ENCODE measurements around the gene STAP2.
A peak's percentile ranks its signal among the peaks of the same experiment; 100 is the strongest.
"Not testable (repeated sequence)": the region's sequence is repeated elsewhere in the genome, so short reads cannot be mapped to it uniquely, and the experiment has no call there.

Gene STAP2

DNA sequence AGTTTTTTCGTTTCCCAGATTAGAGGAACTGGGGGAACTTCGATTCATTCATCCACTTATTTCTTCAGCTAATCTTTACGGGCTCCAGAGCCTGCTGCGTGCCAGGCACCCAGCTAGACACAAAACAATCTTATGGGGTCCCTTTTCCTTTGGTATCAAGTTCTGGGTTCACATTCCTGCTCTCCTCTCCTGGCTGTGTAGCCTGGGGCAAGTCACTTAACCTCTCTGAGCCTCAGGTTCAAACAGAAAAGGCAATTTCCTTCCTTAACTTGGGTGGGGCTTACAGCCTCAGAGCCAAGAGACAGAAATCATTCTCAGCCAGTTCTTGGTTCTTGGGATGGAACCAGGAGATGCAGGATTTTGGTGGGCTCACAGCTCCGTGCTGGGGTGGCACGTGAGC lies 53.7 kb downstream of the STAP2 start:
- no peak for DNase-seq
- intact Hi-C loops (cut with DNase I): no loop called here

DNA sequence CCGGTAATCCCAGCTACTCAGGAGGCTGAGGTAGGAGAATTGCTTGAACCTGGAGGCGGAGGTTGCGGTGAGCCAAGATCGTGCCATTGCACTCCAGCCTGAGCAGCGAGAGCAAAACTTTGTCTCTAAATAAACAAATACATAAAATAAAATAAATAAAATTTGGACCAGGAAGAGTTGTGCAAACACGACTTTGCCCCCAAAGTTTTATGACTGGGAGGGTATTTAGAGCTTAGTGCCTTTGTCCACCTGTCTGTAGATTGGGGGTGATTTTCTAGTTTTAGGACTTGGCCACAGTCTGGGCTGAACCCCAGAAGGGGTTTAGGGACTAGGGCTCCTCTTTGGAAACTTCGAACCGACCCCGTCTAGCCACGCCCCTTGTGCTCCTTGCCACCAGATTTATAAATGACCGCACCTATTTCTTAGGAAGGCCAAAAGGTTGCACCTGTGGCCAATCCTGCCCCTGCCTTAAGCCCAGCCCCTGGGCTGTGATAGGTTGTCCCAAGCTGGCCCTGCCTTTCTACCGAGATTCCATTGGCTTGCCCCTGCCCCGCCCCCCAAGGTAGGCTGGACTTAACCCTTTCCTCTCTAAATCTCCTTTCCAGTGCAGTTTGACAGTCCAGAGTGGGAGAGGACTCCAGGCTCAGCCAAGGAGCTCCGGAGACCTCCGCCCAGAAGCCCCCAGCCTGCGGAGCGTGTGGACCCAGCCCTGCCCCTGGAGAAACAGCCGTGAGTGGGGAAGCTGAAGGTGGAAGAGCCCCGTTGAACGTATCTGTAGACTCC lies 54.3 kb downstream of the STAP2 start:
- intact Hi-C loops (cut with DNase I): no loop called here
- DNase-seq: no peak

DNA sequence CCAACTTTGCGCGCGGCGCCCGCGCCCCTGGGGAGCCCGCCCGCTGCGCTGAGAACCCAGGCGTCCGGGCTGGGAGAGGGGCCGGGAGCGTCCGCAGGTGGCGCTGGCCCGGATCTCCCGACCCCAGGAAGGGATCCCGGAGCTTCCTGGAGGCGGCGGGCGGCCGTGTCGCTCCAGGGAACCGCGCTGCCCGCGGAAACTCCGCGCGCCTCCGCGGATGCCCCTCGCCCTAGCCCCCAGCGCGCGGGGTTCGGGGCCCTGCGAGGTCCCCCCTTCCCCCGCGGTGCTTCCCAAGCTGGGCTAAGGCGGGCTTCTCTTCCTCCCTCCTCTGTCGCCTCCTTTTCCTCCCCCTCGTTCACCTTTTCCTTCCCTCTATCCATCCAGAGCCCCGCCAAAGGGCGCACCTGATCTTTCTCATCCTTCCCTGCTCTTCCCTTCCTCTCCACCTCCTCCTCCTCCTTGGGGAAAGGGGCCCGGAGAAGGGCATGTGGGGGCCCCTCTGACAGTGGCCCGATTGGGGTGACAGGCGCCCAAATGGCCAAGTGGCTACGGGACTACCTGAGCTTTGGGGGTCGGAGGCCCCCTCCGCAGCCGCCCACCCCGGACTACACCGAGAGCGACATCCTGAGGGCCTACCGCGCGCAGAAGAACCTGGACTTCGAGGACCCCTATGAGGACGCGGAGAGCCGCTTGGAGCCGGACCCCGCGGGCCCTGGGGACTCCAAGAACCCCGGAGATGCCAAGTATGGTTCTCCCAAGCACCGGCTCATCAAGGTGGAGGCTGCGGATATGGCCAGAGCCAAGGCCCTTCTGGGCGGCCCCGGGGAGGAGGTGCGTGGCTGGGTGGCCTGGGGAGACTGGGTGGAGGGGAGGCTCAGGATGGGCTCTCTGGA lies 58.9 kb downstream of the STAP2 start:
- DNase-seq: no peak
- intact Hi-C loops (cut with DNase I): no loop called here

DNA sequence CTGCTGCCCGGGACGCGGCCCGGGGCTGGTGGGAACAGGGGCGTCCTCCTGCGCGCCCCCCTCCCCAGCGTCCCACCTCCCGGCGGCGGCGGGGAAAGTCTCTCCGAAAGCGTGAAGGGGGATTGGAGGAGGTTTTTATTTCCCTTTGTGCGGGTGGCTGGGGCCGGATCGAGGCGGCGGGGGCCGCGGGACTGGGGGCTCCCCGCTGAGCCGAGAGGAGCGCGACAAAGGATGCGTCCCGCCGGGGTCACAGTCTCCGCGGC lies 59.4 kb downstream of the STAP2 start:
- intact Hi-C loops (cut with DNase I): no loop called here
- no peak for DNase-seq

DNA sequence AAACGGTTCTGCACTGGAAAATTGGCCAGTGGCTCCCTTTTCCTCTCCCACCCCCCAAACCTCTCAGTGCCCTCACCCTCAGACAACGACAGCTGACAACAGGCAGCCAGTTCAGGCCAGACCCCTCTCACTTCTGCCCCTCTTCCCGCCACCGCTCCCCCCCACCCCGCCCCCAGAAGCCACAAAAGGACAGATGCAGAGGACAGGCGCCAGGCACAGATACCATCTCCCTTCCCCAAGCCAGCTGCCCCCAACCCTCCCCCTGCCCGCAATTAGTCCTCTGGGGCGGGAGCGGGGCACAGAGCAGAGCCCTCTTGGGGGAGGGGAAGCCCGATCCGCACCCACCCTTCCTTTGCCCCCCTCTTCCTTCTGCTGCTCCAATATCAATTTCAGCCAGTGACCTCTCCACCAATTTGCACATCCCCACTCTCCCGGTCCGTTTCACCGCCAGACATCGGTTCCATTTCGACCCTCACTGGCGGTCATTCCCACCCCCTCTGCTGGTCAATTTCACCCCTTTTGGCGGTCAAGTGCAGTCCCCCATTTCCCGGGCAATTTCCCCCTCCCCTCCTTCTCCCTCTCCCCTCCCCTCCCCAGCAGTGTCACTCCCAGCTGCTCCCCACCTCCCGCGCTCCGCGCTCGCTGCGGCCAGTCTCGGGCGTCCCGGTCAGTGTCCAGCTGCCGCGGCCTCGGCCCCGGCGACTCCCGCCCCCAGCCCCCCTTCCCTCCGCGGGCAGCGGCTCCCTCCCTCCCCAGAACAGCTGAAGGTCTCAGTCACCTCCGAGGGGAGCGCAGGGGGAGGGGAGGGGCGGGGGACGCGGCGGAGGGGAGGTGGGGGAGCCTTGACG lies 60.0 kb downstream of the STAP2 start, which contains the start of gene SHD:
Gene SHD, plus strand, starts transcription at position 848 of the 848 bp plus-strand sequence. CDS start 798 bp downstream, outside the sequence.
- intact Hi-C loops (cut with DNase I): no loop called here
- peak in 1 of 42 donors; percentile 10 for DNase-seq

DNA sequence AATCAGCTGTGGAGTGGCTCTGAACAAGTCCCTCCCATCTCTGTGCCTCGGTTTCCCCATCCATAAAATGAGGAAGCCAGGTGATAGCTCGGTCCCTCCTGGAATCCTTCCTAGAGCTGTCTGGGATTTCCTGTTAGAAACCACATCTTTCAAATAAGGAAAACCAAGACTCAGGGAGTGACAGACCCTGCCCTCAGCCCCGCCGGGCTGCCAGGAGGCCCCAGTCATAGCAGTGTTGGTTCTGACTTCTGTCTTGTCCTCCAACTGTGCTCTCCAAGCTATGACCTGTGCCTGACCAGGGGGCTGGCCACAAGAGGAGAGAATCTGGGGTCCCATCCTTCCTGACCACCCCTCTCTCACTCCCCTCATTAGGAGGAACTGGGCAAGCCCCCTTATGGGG lies 60.6 kb downstream of the STAP2 start:
- no peak for DNase-seq
- intact Hi-C loops (cut with DNase I): no loop called here

DNA sequence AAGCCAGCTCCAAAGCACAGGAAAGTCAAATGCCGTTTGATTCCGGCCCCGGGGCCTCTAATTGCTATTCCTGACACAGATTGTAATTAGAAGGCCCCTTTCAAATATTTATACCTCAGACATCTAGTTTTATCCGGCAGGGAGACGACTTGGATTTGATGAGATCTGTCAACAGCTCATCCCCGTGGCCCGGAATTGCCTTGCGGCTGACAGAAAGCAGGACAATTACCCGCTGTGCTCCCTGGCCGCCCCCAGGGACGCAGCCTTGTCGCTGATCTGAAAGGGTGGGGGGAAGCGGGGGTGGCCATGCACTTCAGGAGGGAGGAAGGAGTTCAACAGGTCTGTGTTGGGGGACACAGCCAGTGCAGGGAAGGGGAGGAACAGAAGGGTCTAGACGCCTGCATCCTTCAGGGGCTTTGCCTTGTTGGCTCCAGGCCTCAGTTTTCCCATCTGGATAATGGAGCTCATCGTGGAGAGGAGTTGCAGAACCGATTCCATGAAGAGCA lies 61.4 kb downstream of the STAP2 start:
- no peak for DNase-seq
- intact Hi-C loops (cut with DNase I): no loop called here

DNA sequence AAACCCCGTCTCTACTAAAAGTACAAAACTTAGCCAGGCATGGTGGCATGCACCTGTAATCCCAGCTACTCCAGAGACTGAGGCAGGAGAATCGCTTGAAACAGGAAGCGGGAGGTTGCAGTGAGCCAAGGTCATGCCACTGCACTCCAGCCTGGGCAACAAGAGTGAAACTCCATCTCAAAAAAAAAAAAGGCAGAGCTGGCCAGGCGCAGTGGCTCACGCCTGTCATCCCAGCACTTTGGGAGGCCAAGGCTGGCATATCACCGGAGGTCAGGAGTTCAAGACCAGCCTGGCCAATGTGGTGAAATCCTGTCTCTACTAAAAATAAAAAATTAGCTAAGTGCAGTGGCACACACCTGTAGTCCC lies 64.3 kb downstream of the STAP2 start:
- not testable (repeated sequence) for DNase-seq

More for the DNA sequence above, 64.3 kb downstream of the STAP2 start:
- intact Hi-C loops (cut with DNase I): not testable (repeated sequence)
